Muscle layer of colon (tissue), 2 donors: ENCODE measurements around the gene TCHHL1.

Experiments
- H3K27ac ChIP-seq: one replicate; pipeline ENCODE4 v1.7.0; 2013; ENCODE audit warnings: low read depth, mild to moderate bottlenecking, low read length, moderate library complexity
- H3K27me3 ChIP-seq, 2 donors: one replicate each; pipeline ENCODE4 v1.7.0; 2013; ENCODE audit warnings: low read length in 2 of 2, mild to moderate bottlenecking in 2 of 2; ENCODE audit not compliant: insufficient read depth in 2 of 2, control insufficient read depth in 1 of 2
- H3K36me3 ChIP-seq: one replicate; pipeline ENCODE4 v1.7.0; 2013; ENCODE audit warnings: mild to moderate bottlenecking, low read length; ENCODE audit not compliant: insufficient read depth
- H3K4me1 ChIP-seq: one replicate; pipeline ENCODE4 v1.7.0; 2013; ENCODE audit warnings: mild to moderate bottlenecking, low read length; ENCODE audit not compliant: insufficient read depth
- H3K4me3 ChIP-seq, 2 donors: one replicate each; pipeline ENCODE4 v1.7.0; 2013; ENCODE audit warnings: low read length in 2 of 2, low read depth in 1 of 2, mild to moderate bottlenecking in 1 of 2, moderate library complexity in 1 of 2
- H3K9ac ChIP-seq: one replicate; pipeline ENCODE4 v1.7.0; 2013; ENCODE audit warnings: low read length
- H3K9me3 ChIP-seq: one replicate; pipeline ENCODE4 v1.7.0; 2013; ENCODE audit warnings: mild to moderate bottlenecking, low read length
- donor health status: abdominal sarcoma.
- donor health status: Adenocarcinoma of cecum.

Gene TCHHL1

DNA sequence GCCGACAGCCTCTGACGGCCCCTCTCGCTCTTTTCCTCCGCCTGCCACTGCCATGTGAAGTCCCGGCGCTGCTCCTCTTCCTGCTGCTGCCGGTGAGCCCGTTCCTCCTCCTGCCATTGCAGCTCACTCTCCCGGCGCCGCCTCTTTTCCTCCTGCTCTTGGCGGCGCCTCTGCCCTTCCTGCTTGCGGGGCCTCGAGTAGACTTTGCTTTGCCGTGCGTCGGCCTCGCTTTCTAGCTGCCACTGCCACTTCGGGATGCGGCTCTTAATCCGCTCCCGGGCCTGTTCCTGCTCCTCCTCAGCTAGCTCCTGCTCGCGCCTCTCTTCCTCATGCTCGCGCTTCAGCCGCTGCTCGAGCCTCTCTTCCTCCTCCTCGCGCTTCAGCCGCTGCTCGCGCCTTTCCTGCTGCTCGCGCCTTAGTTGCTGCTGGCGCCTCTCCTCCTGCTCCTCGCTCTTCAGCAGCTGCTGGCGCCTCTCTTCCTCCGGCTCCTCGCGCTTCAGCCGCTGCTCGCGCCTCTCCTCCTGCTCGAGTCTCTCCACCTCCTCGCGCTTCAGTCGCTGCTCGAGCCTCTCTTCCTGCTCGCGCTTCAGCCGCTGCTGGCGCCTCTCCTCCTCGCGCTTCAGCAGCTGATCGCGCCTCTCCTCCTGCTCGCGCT, 22.1 kb upstream of the TCHHL1 start:
- peaks cover 30% of the 10 kb centered on the region for H3K4me1 ChIP-seq
- peaks cover 79 to 95% of the 10 kb centered on the region in 2 donors for H3K27me3 ChIP-seq
- no peak overlapping the region for H3K27ac ChIP-seq
- H3K36me3 ChIP-seq = no peaks in the 10 kb centered on the region
- H3K9ac ChIP-seq = no peak overlapping the region
- H3K4me3 ChIP-seq = peak overlapping the region; percentile 38 to 67
- H3K9me3 ChIP-seq = peaks cover 23% of the 10 kb centered on the region

DNA sequence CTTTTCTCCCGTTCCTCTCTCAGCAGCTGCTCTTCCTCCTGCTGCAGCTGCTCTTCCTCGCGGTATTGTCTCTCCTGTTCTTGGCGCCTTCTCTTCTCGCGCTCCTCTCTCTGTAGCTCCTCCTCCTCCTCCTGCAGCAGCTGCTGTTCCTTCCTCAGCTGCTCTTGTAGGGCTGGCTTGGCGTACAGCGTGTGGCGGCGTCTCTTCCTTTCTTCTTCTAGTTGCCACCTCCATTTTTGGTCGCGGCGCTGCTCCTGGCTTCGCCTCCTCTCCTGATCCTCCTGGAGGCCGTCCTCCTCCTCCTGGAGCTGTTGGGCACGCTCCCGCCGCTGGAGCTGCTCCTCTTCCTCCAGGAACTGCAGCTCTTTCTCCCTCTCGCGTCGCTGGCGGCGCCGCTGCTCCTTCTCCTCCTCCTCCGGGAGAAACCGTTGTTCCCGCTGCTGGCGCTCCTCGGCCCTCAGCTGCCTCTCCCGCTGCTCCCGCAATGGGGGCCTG, 21.5 kb upstream of the TCHHL1 start:
- Histone ChIP-seq H3K36me3 (no peaks in the 10 kb centered on the region), H3K4me3 (peak overlapping the region; percentile 38 to 67), H3K27me3 (peaks cover 79 to 99% of the 10 kb centered on the region in 2 donors), H3K4me1 (peaks cover 30% of the 10 kb centered on the region), H3K27ac (no peak overlapping the region), H3K9ac (no peak overlapping the region), H3K9me3 (peaks cover 23% of the 10 kb centered on the region)

GRCh38 chr1:152109998-152110294, 21.1 kb upstream of the TCHHL1 start:
- H3K27me3 ChIP-seq = peaks cover 79 to 99% of the 10 kb centered on the region in 2 donors
- H3K27ac ChIP-seq = no peak overlapping the region
- no peak overlapping the region for H3K9ac ChIP-seq
- peaks cover 30% of the 10 kb centered on the region for H3K4me1 ChIP-seq
- no peaks in the 10 kb centered on the region for H3K36me3 ChIP-seq
- peaks cover 23% of the 10 kb centered on the region for H3K9me3 ChIP-seq
- peak overlapping the region; percentile 38 to 67 for H3K4me3 ChIP-seq

DNA sequence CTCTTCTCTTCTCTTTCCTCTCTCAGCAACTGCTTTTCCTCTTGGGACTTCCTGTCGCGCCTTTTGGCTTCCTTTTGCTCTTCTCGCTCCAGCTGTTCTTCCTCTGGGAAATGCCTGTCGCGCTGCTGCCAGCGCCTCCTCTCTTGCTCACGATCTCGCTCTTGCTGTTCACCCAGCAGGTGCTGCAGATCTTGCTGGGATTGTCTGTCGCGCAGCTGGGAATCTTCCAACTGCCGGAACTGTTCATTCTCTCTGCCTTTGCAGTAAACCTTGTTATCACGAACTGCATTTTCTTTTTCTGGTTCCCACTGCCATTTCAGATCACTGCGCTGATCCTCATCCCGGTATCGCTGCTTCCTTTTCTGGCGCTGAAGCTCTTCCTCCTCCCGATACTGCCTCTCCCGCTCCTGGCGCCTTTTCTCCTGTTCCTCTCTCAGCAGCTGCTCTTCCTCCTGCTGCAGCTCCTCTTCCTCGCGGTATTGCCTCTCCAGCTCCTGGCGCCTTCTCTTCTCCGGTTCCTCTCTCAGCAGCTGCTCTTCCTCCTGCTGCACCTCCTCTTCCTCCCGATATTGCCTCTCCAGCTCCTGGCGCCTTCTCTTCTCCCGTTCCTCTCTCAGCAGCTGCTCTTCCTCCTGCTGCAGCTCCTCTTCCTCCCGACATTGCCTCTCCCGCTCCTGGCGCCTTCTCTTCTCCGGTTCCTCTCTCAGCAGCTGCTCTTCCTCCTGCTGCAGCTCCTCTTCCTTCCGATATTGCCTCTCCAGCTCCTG, 20.6 kb upstream of the TCHHL1 start:
- H3K27ac ChIP-seq = no peak overlapping the region
- peaks cover 77 to 99% of the 10 kb centered on the region in 2 donors for H3K27me3 ChIP-seq
- peaks cover 23% of the 10 kb centered on the region for H3K9me3 ChIP-seq
- H3K4me3 ChIP-seq = peak overlapping the region in 1 of 2 donors; percentile 67
- no peak overlapping the region for H3K9ac ChIP-seq
- no peaks in the 10 kb centered on the region for H3K36me3 ChIP-seq
- peaks cover 30% of the 10 kb centered on the region for H3K4me1 ChIP-seq

DNA sequence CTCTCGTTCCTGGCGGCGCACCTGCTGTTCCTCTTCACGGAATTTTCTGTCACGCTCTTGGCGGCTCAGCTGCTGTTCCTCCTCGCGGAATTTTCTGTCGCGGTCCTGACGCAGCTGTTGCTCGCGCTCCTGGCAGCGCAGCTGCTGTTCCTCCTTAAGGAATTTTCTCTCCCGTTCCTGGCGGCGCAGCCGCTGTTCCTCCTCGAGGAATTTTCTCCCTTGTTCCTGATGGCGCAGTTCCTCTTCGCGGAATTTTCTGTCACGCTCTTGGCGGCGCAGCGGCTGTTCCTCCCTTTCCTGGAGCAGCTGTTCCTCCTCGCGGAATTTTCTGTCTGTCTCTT, 20.0 kb upstream of the TCHHL1 start:
- Histone ChIP-seq H3K27me3 (peaks cover 71 to 97% of the 10 kb centered on the region in 2 donors), H3K27ac (no peak overlapping the region), H3K9me3 (peaks cover 23% of the 10 kb centered on the region), H3K36me3 (no peaks in the 10 kb centered on the region), H3K9ac (no peak overlapping the region), H3K4me3 (peak overlapping the region in 1 of 2 donors; percentile 67), H3K4me1 (peaks cover 30% of the 10 kb centered on the region)

DNA sequence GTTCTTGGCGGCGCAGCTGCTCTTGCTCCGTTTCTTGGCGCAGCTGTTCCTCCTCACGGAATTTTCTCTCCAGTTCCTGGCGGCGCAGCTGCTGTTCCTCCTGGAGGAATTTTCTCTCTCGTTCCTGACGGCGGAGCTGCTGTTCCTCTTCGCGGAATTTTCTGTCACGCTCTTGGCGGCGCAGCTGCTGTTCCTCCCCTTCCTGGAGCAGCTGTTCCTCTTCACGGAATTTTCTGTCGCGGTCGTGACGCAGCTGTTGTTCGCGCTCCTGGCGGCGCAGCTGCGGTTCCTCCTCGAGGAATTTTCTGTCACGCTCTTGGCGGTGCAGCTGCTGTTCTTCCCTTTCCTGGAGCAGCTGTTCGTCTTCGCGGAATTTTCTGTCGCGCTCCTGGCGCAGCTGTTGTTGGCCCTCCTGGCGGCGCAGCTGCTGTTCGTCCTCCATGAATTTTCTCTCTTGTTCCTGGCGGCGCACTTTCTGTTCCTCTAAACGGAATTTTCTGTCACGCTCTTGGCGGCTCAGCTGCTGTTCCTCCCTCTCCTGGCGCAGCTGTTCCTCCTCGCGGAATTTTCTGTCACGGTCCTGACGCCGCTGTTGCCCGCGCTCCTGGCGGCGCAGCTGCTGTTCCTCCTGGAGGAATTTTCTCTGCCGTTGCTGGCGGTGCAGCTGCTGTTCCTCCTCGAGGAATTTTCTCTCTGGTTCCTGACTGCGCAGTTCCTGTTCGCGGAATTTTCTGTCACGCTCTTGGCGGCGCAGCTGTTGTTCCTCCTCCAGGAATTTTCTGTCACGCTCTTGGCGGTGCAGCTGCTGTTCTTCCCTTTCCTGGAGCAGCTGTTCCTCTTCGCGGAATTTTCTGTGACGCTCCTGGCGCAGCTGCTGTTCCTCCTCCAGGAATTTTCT, 19.4 kb upstream of the TCHHL1 start:
- Histone ChIP-seq H3K9ac (no peak overlapping the region), H3K36me3 (no peaks in the 10 kb centered on the region), H3K9me3 (peaks cover 23% of the 10 kb centered on the region), H3K4me1 (peaks cover 30% of the 10 kb centered on the region), H3K27me3 (peaks cover 65 to 97% of the 10 kb centered on the region in 2 donors), H3K4me3 (peak overlapping the region in 1 of 2 donors; percentile 14), H3K27ac (no peak overlapping the region)

- Histone ChIP-seq H3K4me1 (peaks cover 22% of the 10 kb centered on the region), H3K36me3 (no peaks in the 10 kb centered on the region), H3K27ac (no peak overlapping the region), H3K27me3 (peaks cover 56 to 91% of the 10 kb centered on the region in 2 donors), H3K4me3 (no peak overlapping the region), H3K9ac (no peak overlapping the region), H3K9me3 (peaks cover 23% of the 10 kb centered on the region)
Observed at GRCh38 chr1:152107031-152107983, 18.4 kb upstream of the TCHHL1 start.

GRCh38 chr1:152104854-152105253, 16.0 kb upstream of the TCHHL1 start:
- H3K9me3 ChIP-seq = peaks cover 23% of the 10 kb centered on the region
- peaks cover 10% of the 10 kb centered on the region for H3K4me1 ChIP-seq
- no peak overlapping the region for H3K4me3 ChIP-seq
- H3K36me3 ChIP-seq = no peaks in the 10 kb centered on the region
- H3K27ac ChIP-seq = no peak overlapping the region
- no peak overlapping the region for H3K9ac ChIP-seq
- H3K27me3 ChIP-seq = peaks cover 51 to 73% of the 10 kb centered on the region in 2 donors

- peaks cover 0 to 2% of the 10 kb centered on the region in 2 donors for H3K27me3 ChIP-seq
- no peaks in the 10 kb centered on the region for H3K9me3 ChIP-seq
- H3K4me3 ChIP-seq = no peak overlapping the region
- H3K9ac ChIP-seq = no peak overlapping the region
- H3K27ac ChIP-seq = no peak overlapping the region
- H3K4me1 ChIP-seq = no peaks in the 10 kb centered on the region
- H3K36me3 ChIP-seq = no peaks in the 10 kb centered on the region
Observed at GRCh38 chr1:152096931-152097330, 8.1 kb upstream of the TCHHL1 start.

GRCh38 chr1:152086760-152087159, 2.1 kb downstream of the TCHHL1 start:
- Histone ChIP-seq H3K4me1 (no peaks in the 10 kb centered on the region), H3K36me3 (no peaks in the 10 kb centered on the region), H3K4me3 (no peak overlapping the region), H3K27me3 (no peaks in the 10 kb centered on the region), H3K9me3 (no peaks in the 10 kb centered on the region), H3K27ac (no peak overlapping the region), H3K9ac (no peak overlapping the region)
